Central memory CD4-positive, alpha-beta T cell (primary cell): ENCODE measurements around the gene SLC7A8.

Experiments used
- DNase-seq: peaks from one replicate; pipeline ENCODE4 v3.0.0; 2022

SLC7A8 gene

DNA sequence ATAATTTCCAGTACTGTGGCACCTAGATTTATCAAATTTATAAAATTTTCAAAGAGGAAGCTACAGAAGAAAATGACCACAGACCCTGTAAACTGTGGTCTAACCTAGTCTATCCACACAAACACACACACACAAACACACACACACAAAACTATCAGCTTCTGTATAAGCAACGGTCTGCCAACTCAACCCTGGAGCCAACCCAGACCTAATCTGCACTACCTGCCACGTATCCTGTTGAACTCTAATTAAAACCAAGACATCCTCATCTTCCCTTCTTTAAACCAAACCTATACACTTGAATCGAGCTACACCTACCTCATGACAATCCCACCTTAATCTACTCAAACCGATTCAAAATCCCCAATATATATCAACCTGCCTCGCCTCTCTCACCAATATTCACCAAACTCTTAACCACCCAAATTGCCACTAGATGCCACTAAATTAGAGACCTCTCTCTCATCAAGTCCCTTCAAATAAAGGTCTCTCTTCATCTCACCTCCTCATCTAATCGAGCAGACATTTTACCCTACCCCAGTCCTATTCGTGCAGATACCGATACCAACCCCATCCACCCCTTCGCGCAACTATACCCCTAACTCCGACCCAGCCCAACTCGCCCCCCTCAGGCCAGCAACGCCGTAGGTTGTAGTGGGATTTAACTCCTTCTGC, 89.3 kb downstream of the SLC7A8 start:
- DNase-seq: no peak

DNA sequence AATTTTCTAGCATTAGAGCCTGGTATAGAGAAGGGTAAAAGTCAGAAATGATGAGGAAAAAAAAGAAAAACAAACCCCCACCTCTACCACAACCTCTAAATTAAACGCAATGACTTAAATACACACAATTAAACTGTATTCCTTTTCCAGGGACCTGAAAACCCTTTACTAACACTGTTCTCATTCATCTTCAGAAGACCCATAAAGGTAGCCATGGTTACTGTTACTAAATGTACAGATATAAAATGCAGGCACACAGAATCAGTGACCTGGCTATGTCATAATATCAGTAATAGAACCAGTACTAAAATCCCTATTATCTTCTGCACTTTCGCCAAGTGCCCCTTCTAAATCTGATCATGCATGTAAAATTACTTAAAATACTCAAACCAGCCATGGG, 89.9 kb downstream of the SLC7A8 start:
- DNase-seq: no peak

DNA sequence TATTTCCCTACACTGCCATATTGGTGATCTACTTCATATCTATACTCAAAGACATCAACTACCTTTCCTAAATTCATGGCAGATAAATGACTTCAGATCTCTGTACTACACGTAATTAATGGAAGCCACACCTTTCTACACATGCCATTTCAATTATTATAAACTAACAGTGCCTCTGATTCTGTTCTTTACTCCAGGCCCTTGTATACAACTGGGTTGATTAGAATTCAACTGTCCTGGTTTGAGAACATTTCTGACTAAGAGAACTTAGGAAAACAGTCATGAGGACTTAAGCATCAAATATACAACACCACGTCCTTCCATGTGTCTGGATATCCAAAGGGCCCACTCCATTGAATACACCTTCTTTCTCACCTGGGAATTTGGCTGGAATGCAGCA, 90.4 kb downstream of the SLC7A8 start:
- DNase-seq: no peak

DNA sequence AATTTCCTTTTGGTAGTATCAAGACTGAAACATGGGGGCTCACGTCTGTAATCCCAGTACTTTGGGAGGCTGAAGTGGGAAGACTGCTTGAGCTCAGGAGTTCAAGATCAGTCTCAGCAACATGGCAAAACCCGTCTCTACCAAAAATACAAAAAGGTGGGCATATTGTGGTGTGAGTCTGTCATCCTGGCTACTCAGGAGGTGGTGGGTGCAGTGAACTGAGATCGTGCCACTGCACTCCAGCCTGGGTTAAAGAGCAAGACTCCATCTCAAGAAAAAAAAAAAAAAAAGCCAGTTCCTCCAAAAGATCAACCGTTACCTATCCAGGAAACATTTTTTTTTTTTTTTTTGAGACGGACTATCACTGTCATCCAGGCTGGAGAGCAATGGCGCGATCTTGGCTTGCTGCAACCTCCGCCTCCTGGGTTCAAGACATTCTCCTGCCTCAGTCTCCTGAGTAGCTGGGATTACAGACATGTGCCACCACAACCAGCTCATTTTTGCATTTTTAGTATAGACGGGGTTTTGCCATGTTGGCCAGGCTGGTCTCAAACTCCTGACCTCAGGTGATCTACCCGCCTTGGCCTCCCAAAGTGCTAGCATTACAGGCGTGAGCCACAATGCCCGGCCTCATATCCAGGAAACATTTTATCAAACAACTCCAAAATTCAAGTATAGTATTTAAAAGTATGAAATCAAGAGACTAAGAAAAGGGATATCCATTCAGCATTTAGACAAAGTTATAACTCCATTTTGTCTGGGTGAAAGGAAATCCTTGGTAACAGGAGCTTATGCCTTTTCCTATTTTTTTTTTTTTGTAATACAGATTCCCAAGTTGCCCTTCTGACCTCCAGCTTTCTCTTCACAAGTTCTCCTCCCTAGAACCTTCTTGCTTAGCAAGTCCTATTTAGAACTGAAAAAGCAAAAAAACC, 91.9 kb downstream of the SLC7A8 start:
- DNase-seq: no peak

DNA sequence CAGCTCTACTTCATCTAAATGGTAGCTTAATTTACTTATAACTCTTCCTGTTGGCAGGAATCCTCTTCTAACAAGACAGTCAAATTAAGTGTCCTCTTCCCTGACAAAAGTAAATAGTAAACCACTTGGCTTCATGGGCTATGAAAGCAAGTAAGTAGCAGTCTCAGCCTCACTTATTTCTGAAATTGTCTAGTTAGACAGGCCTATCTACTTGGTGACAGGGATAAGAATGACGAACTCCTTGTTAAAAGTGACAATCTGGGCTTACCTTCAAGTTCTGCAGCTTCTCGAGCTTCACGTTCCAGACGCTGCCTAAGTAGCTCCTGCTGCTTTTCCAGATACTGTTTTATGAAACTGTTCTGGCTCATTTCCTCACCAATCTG, 93.2 kb downstream of the SLC7A8 start:
- DNase-seq: no peak

DNA sequence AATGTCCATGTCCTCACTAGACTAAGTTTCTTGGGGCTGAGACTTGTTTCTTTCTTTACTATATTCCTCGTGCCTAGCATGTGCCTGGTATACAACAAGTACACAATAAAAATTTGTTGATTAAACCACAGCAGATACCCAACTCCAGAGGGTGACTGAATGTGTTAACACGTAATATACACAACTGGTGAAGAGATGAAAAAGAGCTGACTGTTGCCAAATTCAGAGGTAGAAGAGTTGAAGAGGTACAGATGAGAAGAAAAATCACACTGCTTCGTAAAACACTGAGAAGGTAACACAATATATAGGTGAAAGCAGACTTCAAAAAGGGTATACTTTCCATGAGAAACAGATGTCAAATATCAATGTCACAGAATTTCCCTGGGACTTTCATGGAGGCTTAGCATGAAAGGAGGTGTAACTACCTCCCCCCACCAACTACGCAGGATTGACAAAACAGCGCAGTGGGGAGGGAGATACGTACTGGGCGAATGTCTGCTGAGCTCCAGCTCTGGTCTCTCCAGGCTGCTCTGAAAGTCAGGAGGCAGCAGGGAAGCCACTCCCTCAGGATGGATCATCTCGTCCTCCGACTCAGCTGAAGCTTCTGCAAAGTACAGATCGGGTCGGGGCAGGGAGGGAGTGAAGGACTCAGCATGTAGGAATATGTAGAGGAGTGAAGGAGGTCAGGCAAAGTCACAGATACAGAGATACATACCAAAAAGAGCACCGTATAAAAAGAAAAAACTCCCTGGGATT, 93.8 kb downstream of the SLC7A8 start:
- DNase-seq: no peak

DNA sequence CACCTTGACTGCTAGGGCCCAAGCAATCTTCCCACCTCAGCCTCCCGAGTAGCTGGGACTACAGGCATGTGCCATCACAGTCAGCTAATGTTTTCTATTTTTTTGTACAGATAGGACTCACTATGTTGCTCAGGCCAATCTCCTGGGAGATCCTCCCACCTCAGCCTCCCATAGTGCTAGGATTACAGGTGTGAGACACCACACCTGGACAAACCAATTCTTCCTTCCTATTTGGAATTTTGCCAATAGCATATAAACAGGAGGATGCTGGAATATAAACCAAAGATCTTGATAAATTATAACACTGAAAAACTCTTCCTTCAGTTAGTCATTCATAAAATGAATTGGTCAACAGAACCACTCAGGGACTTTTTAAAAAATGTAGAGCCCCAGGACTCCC, 96.9 kb downstream of the SLC7A8 start:
- DNase-seq: no peak

DNA sequence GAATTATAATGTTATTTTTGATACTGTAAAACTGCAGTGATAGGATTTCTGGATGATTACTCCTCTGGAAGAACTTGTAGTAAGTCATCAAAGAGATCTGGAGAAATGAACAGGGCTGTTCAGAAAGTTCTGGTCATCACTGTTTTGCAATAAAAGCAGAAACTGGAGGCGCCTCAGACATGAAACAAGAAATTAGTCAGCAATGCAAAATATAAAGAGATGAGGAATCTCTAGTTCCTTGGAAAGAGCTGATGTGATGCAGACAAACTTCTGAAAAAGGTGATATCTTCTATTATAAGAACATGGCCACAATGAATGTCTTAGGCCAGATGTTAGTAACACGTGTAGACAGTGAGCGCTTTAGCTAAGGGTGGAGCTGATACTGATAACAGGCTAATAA, 98.0 kb downstream of the SLC7A8 start:
- no peak for DNase-seq

DNA sequence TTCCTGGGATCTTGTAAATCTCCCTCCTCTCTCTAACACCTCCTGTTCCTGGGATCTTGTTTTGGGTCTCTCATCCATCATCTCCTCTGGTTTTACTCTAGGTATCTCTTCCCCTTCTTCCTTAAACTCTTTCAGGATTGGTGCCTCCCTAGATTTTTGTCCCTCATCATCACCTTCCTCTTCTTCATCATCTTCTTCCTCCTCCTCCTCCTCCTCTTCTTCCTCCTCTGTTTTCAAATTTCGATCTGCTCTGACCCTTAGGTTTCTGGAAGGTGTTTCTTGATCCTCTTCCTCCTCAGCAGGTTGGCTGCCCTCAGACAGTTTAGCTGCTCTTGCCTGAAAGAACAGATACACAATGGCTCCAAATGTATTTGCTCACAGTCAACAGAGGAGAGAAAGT, 103.0 kb downstream of the SLC7A8 start:
- no peak for DNase-seq

DNA sequence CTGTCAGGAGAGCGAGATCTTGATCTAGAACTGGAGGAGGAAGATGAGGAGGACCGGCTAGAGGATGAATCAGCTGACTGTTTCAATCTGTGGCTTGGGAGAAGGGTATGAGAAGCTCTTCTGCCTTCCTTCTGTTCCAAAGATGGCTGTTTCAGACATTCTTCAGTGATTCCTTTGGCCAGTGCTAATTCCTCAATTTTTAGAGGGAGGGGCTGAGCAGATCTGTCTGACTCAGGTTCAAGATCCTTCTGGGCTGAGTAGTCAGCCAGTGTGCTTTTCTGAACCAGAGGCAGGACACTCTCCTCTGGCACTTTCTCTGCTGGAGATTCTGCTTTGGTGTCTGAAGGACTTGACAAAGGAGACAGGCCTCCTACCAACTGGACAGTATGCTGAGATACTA, 103.7 kb downstream of the SLC7A8 start:
- no peak for DNase-seq

DNA sequence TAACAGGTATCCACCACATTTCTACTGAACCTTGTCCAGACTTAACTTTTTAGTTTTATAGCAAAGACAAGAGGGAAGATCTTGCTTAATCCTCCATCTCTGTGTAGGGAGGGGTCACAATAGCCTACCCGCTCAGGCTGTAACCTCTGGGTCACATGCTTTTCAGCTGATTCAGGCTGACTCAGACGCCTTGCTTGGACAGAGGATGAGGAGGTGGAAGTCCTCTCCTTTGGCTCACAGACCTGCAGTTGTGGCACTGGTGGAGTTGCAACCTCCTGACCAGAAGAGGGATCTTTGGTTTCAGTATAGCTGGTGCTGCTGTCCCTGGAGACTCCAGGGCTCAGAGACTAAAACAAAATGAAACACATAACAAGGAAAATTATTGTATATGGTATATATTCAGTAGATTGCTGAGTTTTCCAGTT, 104.8 kb downstream of the SLC7A8 start:
- no peak for DNase-seq

DNA sequence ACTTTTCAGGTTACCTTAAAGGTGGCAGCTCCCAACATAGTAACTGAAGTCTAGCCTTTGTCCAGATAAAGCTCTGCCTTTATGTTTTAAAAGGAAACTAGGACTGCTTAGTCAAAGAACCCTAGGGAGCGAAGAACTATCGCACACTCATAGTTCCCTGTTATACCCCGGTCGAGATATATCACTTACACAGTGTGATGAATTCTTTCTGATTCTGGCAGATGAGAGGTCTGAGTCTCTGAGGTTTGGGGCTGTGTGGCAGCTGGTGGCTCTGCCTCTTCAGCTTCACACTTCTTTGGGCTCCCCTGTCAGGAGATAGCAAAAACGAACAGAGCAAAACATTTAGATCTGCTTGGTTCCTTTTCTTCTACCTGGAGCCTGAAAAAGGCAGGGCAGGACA, 105.5 kb downstream of the SLC7A8 start:
- DNase-seq: no peak

DNA sequence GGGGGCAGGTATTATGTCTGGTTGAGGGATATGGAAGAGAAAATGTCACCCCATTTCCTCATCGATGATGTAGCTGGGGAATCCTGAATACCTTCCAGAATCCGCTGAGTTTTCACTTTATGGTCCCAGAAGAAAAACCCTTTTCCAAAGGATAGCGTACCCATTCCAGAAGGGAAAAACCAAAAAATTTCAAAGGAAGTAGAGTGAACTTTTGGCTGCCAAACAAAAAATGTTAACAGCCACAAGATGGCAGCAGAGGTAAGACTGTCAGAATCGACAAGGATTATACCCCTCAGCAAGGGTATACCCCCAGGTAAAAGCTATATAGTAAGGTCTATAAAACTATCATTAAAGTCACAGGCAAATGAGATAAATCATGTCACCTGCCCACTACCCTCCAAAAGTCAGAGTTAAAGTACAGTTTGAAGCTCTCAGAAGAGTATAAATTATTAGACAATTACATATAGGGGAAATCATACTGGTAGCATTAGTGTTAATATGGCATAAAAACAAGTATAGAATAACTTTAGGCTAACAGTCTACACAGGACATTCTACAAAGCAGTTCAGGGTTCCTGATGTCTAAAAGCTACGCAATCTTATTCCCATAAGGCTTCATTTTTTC, 106.6 kb downstream of the SLC7A8 start:
- DNase-seq: peak; percentile 31
